Measurements from ENCODE around the gene KATNA1. TPM values are rescaled to one million over a fixed set of nuclear protein-coding genes. Genes with fewer than 3 reads are reported as not detected.

The KATNA1 gene
- total RNA-seq, 1 experiment from 2014 or later, result 13.1 TPM

DNA sequence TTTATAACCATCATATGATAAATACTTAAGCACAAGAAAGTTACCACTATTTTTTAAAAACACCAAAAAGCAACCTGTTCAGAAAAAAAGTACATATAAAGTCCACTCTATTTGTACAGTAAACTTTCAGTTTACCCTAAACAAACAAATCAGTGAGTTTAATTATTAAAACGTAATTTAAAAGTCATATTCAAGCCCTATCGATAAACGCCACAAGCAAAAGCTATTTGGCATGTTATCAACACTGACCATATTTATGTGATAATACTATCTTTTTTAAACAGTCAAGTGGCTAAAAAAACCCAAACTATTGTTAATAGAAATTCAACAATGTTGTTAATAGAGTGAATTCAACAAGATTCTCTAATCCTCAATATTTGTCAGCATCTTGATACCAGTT, 1.9 kb downstream of the KATNA1 start:
- no peaks in the 10 kb centered on the region for H3K27me3 Mint-ChIP-seq (ENCODE audit: unreplicated experiment)
- H3K4me1 Mint-ChIP-seq (ENCODE audit: low read depth, unreplicated experiment), result no peaks in the 10 kb centered on the region
- no peak for DNase-seq
- no peak overlapping the region for H3K27ac Mint-ChIP-seq (ENCODE audit: unreplicated experiment)
- intact Hi-C loops (cut with micrococcal nuclease; ENCODE audit: unreplicated experiment), result loop anchor here (5.0 kb wide), 1 partner anchor 99 kb away; the partner anchor contains the start of gene PPIL4
- H3K9me3 Mint-ChIP-seq (ENCODE audit: low read depth, unreplicated experiment), result no peaks in the 10 kb centered on the region
- CTCF ChIA-PET, result no interaction called here
- peaks cover 21% of the 10 kb centered on the region for H3K36me3 Mint-ChIP-seq (ENCODE audit: insufficient read depth, unreplicated experiment)
- no TSS peak for BruUV-seq (replicated peaks)
- TF ChIP-seq CTCF (IDR thresholded peaks at IDR 0.05; ENCODE audit: unreplicated experiment), result no peak
- no peak overlapping the region for H3K4me3 Mint-ChIP-seq (ENCODE audit: low read depth, unreplicated experiment)

GRCh38 chr6:149642829-149643580, 5.5 kb downstream of the KATNA1 start:
- H3K4me1 Mint-ChIP-seq (ENCODE audit: low read depth, unreplicated experiment), result no peaks in the 10 kb centered on the region
- no peaks in the 10 kb centered on the region for H3K27me3 Mint-ChIP-seq (ENCODE audit: unreplicated experiment)
- no peak overlapping the region for H3K4me3 Mint-ChIP-seq (ENCODE audit: low read depth, unreplicated experiment)
- CTCF ChIA-PET, result no interaction called here
- intact Hi-C loops (cut with micrococcal nuclease; ENCODE audit: unreplicated experiment), result no loop called here
- no peak overlapping the region for H3K27ac Mint-ChIP-seq (ENCODE audit: unreplicated experiment)
- DNase-seq, result no peak
- no peaks in the 10 kb centered on the region for H3K9me3 Mint-ChIP-seq (ENCODE audit: low read depth, unreplicated experiment)
- no peak for TF ChIP-seq CTCF (IDR thresholded peaks at IDR 0.05; ENCODE audit: unreplicated experiment)
- H3K36me3 Mint-ChIP-seq (ENCODE audit: insufficient read depth, unreplicated experiment), result peaks cover 11% of the 10 kb centered on the region
- BruUV-seq (replicated peaks), result no TSS peak

- no peak overlapping the region for H3K4me3 Mint-ChIP-seq (ENCODE audit: low read depth, unreplicated experiment)
- intact Hi-C loops (cut with micrococcal nuclease; ENCODE audit: unreplicated experiment), result no loop called here
- H3K9me3 Mint-ChIP-seq (ENCODE audit: low read depth, unreplicated experiment), result no peaks in the 10 kb centered on the region
- H3K27ac Mint-ChIP-seq (ENCODE audit: unreplicated experiment), result no peak overlapping the region
- no peaks in the 10 kb centered on the region for H3K36me3 Mint-ChIP-seq (ENCODE audit: insufficient read depth, unreplicated experiment)
- TF ChIP-seq CTCF (IDR thresholded peaks at IDR 0.05; ENCODE audit: unreplicated experiment), result no peak
- H3K27me3 Mint-ChIP-seq (ENCODE audit: unreplicated experiment), result no peaks in the 10 kb centered on the region
- no TSS peak for BruUV-seq (replicated peaks)
- no peak for DNase-seq
- CTCF ChIA-PET, result no interaction called here
- no peaks in the 10 kb centered on the region for H3K4me1 Mint-ChIP-seq (ENCODE audit: low read depth, unreplicated experiment)
These were observed 12.4 kb downstream of the KATNA1 start for GRCh38 chr6:149636124-149636523.

GRCh38 chr6:149634315-149634714, 14.2 kb downstream of the KATNA1 start:
- Mint-ChIP-seq H3K9me3 (ENCODE audit: low read depth, unreplicated experiment) (no peaks in the 10 kb centered on the region), H3K36me3 (ENCODE audit: insufficient read depth, unreplicated experiment) (no peaks in the 10 kb centered on the region), H3K4me3 (ENCODE audit: low read depth, unreplicated experiment) (no peak overlapping the region), H3K4me1 (ENCODE audit: low read depth, unreplicated experiment) (peaks cover 3% of the 10 kb centered on the region), H3K27ac (ENCODE audit: unreplicated experiment) (no peak overlapping the region), H3K27me3 (ENCODE audit: unreplicated experiment) (no peaks in the 10 kb centered on the region)
- BruUV-seq (replicated peaks), result no TSS peak
- no peak for TF ChIP-seq CTCF (IDR thresholded peaks at IDR 0.05; ENCODE audit: unreplicated experiment)
- intact Hi-C loops (cut with micrococcal nuclease; ENCODE audit: unreplicated experiment), result no loop called here
- CTCF ChIA-PET, result no interaction called here
- DNase-seq, result no peak
